HUES6 (cell line): ENCODE results near the gene HOXA7.
A peak's percentile ranks its signal among the peaks of the same experiment; 100 is the strongest.

Source experiments
- H3K27ac ChIP-seq: 2 replicates; pipeline ENCODE4 v1.7.0; 2013; ENCODE audit warnings: low read depth, mild to moderate bottlenecking, low read length, inconsistent platforms
- H3K27me3 ChIP-seq: 2 replicates; pipeline ENCODE4 v1.6.1; 2013; ENCODE audit warnings: low read length; ENCODE audit not compliant: control insufficient read depth, insufficient read depth
- H3K36me3 ChIP-seq: 2 replicates; pipeline ENCODE4 v1.6.1; 2013; ENCODE audit warnings: low read length; ENCODE audit not compliant: control insufficient read depth, insufficient read depth
- H3K4me1 ChIP-seq: 2 replicates; pipeline ENCODE4 v1.6.1; 2013; ENCODE audit warnings: low read length; ENCODE audit not compliant: control insufficient read depth, insufficient read depth
- H3K4me3 ChIP-seq: 2 replicates; pipeline ENCODE4 v1.5.1; 2013; ENCODE audit warnings: low read depth, low read length
- H3K9ac ChIP-seq: one replicate; pipeline ENCODE4 v1.6.1; 2013; ENCODE audit warnings: mild to moderate bottlenecking, low read length
- H3K9me3 ChIP-seq: 2 replicates; pipeline ENCODE4 v1.6.1; 2013; ENCODE audit warnings: low read depth, low read length; ENCODE audit not compliant: control insufficient read depth, insufficient read depth

HOXA7 gene

DNA sequence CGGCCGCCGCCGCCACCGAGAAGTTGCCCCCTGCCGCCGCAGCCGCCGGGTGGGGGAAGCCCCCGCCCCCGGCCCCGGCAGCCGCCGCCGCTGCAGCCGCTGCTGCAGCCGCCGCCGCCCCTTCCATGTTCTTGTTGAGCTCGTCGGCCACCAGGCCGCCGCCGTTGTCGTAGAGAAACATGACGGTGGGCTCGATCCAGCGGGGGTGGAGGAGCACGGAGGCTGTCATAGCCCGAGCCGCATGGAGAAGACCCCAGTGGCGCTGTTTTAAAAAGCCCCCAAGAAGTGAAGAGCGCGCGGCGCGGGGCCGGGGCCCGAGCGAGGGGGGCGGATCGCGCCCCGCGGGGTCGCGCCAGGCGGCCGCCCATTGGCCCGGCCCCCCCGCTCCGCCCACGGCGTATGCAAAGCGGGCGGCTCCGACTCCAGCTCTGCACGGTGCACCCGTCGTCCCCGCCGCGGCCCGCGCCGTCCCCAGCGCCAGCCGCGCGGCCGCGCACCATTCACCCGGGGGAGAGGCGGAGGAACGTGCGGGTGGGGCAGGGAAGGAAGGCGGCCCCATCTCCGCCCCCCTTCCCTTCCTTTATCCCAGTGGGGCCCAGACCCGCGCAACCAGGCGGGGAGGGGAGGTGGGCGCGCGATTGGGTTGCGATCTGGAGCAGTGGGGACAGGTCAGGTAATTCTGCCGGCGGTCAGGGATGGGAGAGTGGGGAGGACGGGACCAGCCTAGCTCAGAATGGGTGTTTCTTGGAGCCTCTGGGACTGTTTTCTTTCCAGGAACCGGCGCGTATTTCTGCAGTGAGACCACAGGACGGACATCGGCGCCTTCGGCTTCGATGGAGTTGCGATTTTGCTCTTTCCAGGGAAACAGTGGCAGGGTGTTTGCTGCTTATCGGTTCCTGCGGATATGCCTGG lies 43.6 kb upstream of the HOXA7 start, which contains the start of gene HOXA13:
Gene HOXA13, minus strand, starts transcription at position 243 of the 912 bp plus-strand sequence. Its CDS starts 14 bp downstream, at position 229.
- Histone ChIP-seq H3K9ac (peak within 1 kb of the TSS; percentile 37), H3K4me3 (peak within 1 kb of the TSS; percentile 47), H3K36me3 (no peaks in the 10 kb centered on the region), H3K27me3 (peaks cover 98% of the 10 kb centered on the region), H3K9me3 (no peaks in the 10 kb centered on the region), H3K4me1 (peaks cover 18% of the 10 kb centered on the region), H3K27ac (no peak within 1 kb of the TSS)

DNA sequence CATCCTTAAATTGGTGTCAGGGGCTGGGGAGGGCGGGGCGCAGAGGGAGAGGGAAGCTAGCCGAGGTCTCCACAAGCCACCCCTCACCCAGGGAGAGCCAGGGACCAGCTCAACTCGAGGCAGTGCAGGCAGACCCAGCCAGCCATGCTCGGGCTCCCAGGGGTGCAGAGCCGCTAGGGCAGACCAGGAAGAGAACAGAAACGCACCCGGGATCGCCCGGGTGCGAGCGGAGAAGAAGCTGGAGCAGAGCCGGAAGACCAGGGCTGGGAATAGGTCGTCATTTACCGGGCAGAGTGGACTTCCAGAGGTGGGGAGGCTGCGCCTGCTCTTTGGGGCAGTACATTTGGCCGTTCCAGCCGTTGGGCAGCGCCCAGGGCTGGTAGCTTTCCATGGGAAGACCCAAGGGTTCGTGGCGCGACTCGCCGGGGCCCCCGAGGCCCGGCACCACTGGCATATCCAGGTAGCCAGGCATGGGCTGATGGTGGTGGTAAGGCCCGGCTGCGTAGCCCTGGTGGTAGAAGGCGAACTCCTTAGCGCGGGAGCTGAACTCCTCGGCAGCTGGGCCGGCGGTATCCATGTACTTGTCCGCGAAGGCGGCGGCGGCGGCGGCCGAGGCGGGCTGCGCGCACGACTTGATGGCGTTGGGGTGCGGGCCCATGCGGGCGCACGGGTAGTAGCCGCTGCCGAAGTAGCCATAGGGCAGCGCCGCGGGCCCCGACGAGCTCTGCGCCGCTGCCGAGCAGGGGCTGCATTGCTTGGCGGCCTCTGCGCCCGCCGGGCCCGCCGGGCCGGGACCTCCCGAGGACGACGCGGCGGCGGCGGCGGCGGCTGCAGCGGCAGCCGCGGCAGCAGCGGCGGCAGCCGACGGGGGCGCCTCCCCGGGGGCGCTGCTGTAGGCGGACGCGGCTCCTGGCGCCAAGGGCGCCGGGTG lies 42.7 kb upstream of the HOXA7 start:
- H3K4me1 ChIP-seq = peaks cover 12% of the 10 kb centered on the region; the same call in 1 of the 2 replicates
- H3K27ac ChIP-seq = no peak overlapping the region
- H3K9me3 ChIP-seq = no peaks in the 10 kb centered on the region
- H3K9ac ChIP-seq = peak overlapping the region; percentile 37
- peaks cover 98% of the 10 kb centered on the region for H3K27me3 ChIP-seq
- no peaks in the 10 kb centered on the region for H3K36me3 ChIP-seq
- peak overlapping the region; percentile 43 for H3K4me3 ChIP-seq

DNA sequence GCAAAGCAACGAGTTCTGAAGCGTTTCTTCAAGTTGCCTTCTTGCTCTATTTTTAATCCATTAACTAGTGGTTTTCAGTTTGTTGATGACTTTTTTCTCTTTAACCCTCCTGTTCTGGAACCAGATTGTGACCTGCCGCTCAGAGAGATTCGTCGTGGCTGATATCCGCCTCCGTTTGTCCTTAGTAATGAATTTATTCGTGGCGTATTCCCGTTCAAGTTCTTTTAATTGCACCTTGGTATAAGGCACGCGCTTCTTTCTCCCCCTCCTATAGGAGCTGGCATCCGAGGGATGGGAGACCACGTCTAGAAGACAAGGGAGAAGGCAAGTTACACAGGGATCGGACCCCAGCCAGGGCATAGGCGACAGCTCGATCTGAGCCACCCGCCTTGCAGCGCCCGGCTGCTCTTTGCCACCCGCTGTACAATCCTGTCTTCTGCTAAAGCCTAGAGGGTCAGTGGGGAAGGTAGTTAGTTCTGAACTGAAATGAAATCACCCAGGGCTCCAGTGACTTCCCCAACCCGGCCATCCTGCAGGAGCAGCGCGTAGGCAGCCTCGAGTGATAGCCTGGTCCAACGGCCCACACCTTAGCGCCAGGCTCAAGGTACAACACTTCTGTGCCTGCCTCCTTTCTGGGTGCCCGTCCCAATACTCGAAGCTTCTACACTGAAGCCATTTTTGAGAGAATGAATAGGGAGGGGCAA lies 41.8 kb upstream of the HOXA7 start:
- Histone ChIP-seq H3K27me3 (peaks cover 98% of the 10 kb centered on the region), H3K9me3 (no peaks in the 10 kb centered on the region), H3K36me3 (no peaks in the 10 kb centered on the region), H3K27ac (no peak overlapping the region), H3K4me1 (peaks cover 12% of the 10 kb centered on the region; the same call in 1 of the 2 replicates), H3K4me3 (peak overlapping the region; percentile 43; the same call in 1 of the 2 replicates), H3K9ac (no peak overlapping the region)

DNA sequence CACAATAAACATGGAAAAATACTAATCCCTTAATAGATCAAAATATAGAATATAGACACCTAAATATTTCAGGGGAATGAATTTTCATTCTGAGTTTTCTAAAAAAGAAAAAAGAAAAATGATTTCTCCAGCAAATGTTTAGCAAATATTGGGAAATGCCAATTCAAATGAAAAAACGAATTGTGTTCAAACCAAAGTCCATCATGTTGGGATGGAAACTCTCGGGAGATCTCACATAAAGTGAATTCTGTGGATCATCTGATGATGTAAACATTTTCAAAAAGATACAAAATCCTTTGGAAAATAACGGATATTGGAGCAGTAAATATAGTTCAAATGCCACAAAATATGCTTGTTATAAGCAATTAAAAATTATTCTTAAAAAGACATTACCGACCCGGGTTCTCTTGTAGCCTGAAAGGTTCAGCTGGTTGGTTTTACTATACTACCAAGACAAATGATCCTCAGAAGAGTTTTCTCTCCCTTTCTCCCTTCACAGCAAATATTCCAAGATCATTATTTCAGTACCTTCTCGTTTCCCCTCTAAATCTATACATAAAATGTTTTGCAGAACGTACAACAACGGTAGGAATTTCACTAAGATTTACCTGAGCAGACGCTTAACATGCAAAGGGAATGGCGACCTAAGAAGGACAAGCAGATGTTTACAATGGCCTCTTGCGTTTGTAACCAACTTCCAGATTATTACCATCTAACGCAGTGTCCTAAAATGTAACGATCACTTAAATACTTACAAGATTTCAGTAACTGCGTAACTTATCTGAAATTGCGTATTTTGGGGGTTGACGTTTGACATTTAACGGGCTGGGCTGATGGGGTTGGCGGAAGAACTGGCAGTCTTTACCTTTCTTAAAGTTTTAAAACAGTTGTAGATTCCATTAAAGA lies 40.9 kb upstream of the HOXA7 start:
- H3K27me3 ChIP-seq = peaks cover 98% of the 10 kb centered on the region
- H3K27ac ChIP-seq = no peak overlapping the region
- H3K4me3 ChIP-seq = 0 out of 2 replicates have a peak overlapping the region, but pooled peaks have one; percentile 2
- H3K4me1 ChIP-seq = peaks cover 12% of the 10 kb centered on the region; the same call in 1 of the 2 replicates
- H3K36me3 ChIP-seq = no peaks in the 10 kb centered on the region
- H3K9ac ChIP-seq = no peak overlapping the region
- no peaks in the 10 kb centered on the region for H3K9me3 ChIP-seq

DNA sequence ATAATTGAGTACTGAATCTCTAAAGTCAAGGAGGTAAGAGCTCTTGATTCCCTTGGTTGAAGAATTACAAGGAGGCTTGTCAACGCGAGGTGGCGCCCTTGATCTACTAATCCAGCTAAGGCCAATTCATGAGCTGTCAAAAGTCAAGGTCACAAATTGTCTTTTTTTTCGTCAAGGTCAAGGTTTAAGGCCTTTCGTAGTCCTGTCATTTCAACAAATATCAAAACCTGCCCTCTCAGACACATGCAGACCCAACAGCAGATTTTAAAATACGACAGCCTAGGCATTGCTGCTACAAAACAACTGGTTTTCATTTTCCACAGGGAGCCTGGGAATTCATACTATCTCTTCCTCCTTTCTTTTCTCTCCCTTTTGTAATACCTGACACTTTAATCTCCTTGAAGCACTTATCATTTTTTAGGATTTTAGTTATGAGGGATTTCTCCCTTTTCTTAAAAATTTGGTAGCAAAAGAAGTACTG lies 39.9 kb upstream of the HOXA7 start:
- Histone ChIP-seq H3K27me3 (peaks cover 98% of the 10 kb centered on the region), H3K4me3 (no peak overlapping the region), H3K9ac (no peak overlapping the region), H3K27ac (no peak overlapping the region), H3K9me3 (no peaks in the 10 kb centered on the region), H3K36me3 (no peaks in the 10 kb centered on the region), H3K4me1 (peaks cover 17% of the 10 kb centered on the region; the same call in 1 of the 2 replicates)

DNA sequence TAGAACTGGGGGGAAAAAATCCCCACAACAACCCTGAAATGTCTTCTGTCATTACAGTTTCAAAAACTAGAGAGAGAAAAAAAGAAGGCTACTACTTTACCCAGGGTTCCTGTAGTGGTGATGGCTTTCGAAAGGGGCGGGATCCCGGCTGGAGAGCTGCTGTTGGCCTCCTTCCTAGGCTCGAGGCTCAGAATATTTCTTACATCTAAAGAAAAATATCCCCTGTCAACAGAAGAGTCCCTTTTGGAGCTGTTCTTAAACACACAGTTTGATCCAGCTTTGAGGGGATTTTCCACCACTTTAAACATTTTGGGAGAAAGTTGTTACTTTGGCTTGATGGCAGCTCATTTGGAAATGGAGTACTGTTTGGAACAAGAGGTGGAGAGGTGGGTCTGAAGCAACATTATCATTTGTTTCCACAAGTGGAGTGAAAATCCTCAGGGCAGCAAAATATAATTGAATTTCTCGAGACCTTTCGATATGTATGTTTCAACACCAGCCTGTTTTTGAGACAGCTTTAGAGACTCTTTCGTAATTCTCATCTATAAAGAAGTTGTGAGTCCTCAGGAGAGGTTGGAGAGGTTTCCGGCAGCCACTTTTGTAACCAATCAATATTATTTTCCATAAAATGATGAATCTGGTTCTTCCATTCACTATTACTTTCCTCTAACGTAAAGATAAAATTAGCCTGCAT lies 38.4 kb upstream of the HOXA7 start:
- Histone ChIP-seq H3K27me3 (peaks cover 98% of the 10 kb centered on the region), H3K36me3 (no peaks in the 10 kb centered on the region), H3K9me3 (no peaks in the 10 kb centered on the region), H3K4me3 (no peak overlapping the region), H3K9ac (no peak overlapping the region), H3K27ac (no peak overlapping the region), H3K4me1 (peaks cover 9% of the 10 kb centered on the region; the same call in 1 of the 2 replicates)

DNA sequence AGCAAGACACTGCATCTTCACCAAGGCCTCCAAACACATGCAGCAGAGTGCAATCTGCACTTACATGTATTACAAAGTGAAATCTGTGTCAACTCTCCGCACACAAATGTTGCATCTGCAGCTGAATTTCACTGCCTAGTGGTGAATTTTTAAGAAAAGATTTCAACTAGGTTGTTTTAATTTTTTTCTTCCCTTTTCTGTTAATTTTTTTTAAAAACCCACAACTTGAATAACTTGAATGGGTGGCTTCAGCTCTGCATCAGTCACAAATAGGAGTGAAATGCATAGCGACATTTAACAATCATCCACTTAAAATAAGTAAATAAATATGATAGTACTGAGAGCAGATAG lies 37.5 kb upstream of the HOXA7 start:
- Histone ChIP-seq H3K9ac (no peak overlapping the region), H3K27ac (no peak overlapping the region), H3K36me3 (no peaks in the 10 kb centered on the region), H3K4me1 (peaks cover 13% of the 10 kb centered on the region; the same call in 1 of the 2 replicates), H3K27me3 (peaks cover 100% of the 10 kb centered on the region), H3K4me3 (no peak overlapping the region), H3K9me3 (no peaks in the 10 kb centered on the region)

DNA sequence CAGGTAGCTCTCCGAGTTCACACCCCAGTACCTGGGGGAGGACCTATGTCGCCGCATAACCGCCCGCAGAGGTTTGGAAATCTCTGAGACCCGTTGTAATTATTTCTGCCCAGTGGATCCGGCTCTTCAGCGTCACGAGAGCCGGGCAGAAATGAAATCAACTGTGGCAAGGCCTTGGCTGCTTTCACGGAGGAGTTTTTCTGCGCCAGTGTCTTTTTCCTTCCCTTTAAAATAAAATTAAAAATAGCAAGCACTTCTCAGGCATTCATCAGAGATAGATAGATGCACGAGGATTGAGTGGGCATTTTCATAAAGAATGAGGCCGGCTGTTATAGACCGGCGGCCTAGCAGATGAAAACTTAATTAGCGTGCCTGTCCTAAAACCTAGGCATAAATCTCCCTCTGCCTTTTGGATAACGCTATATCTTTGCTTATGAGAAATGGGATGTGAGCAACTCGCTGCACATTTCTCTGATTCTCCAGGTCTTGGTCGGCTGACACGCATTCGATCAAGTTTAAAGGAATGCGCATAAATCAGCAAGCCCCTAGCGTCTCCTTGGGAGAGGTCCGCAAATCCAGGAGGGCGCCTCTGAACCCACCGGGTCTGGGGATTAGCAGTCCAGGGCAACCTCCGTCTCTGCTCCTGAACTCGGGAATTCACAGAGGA lies 37.0 kb upstream of the HOXA7 start:
- Histone ChIP-seq H3K4me1 (peaks cover 12% of the 10 kb centered on the region; the same call in 1 of the 2 replicates), H3K9ac (peak overlapping the region; percentile 17), H3K36me3 (no peaks in the 10 kb centered on the region), H3K27me3 (peaks cover 100% of the 10 kb centered on the region), H3K27ac (no peak overlapping the region), H3K9me3 (no peaks in the 10 kb centered on the region), H3K4me3 (peak overlapping the region; percentile 29)
